ENCODE data around the gene AMIGO1.

DNA sequence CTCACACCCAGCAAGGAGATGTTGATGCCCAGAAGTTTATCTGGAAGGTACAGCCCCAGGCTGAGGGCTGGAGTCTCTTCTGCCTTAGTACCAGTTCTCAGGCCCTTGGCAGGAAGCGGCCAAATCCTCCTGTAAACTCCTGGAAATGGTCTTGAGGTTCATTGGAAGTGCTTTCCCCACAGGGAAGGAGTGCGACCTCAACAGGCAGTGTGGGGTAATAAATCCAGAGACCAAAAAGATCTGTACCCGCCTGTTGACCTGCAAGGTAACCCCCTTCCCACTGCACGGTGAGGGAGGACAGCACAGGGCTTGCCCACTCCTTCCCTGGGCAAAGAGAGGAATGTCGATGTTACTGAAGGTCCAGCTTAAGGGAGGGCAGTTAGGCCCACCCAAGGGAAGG, 21.3 kb downstream of the AMIGO1 start:
- no peak for TF ChIP-seq POLR2A (IDR thresholded peaks at IDR 0.05)
- TF ChIP-seq, protein P1, sequence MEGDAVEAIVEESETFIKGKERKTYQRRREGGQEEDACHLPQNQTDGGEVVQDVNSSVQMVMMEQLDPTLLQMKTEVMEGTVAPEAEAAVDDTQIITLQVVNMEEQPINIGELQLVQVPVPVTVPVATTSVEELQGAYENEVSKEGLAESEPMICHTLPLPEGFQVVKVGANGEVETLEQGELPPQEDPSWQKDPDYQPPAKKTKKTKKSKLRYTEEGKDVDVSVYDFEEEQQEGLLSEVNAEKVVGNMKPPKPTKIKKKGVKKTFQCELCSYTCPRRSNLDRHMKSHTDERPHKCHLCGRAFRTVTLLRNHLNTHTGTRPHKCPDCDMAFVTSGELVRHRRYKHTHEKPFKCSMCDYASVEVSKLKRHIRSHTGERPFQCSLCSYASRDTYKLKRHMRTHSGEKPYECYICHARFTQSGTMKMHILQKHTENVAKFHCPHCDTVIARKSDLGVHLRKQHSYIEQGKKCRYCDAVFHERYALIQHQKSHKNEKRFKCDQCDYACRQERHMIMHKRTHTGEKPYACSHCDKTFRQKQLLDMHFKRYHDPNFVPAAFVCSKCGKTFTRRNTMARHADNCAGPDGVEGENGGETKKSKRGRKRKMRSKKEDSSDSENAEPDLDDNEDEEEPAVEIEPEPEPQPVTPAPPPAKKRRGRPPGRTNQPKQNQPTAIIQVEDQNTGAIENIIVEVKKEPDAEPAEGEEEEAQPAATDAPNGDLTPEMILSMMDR (IDR thresholded peaks at IDR 0.05): no peak

Measured in esophagus squamous epithelium (tissue), 4 donors.